HG03025 (cell line): ENCODE results near the gene ZNF25.
"Not testable (repeated sequence)": the region's sequence is repeated elsewhere in the genome, so short reads cannot be mapped to it uniquely, and the experiment has no call there.

Experiments
- ATAC-seq: cut with Tn5 transposase; IDR thresholded peaks from one replicate; pipeline ENCODE4 v1.9.1; 2021; ENCODE audit warnings: mild to moderate bottlenecking, moderate library complexity; ENCODE audit not compliant: unreplicated experiment, low FRiP score

The ZNF25 gene

GRCh38 chr10:37976091-37976879, at the start of gene ZNF25:
TSS of gene ZNF25 (minus strand) at chr10:37976647. CDS start at chr10:37971722, 4,925 bp downstream.
- ATAC-seq: peak; percentile 94

GRCh38 chr10:38025283-38025682, 48.8 kb upstream of the ZNF25 start:
- peak; percentile 94 for ATAC-seq

- ATAC-seq: not testable (repeated sequence)
These were observed 42.7 kb upstream of the ZNF25 start for GRCh38 chr10:38019124-38019523.

- ATAC-seq: no peak
These were observed 39.9 kb upstream of the ZNF25 start for GRCh38 chr10:38016354-38016753.

DNA sequence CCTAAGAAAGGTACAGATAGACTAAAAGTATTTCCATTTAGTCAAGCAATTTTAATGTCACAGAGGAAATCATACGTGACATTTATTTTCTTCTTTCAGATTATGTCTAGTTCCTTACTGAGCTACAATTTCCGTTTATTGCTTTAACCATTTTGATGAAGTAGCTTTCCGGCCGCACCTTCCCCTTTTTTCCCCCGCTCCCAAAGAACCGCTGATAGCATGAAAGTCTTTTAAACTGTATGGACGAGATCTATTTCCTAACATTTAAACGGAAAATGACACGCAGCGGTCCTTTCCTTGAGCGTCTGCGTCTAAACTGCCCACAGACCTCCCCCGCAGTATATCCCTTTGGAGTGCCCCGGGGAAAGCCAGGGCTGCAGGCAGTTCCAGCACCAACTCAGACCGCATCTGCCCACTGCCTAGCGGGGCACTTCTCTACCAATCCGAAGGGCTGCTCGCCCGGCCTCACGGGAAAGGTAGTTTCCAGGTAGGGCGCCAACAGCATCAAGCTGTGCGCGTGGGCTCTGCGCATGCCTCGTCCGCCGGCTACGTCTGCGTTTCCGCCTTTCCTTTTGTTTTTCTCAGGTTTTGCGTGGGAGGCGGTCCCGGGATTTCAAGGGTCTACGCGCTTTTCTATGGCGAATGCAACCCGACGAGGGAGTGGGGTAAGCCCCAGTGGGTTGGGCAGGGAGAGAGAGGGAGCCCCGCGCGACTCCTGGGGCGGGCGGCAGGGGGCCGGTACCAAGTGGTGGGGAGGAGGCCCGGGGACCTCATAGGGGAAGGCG, 33.9 kb upstream of the ZNF25 start, which contains the start of gene ZNF33A:
ZNF33A (plus strand) TSS at position 557 of the 785 bp plus-strand sequence. CDS start 1,667 bp downstream, outside the sequence.
- peak; percentile 91 for ATAC-seq

GRCh38 chr10:38007991-38008390, 31.5 kb upstream of the ZNF25 start:
- no peak for ATAC-seq

- no peak for ATAC-seq
These were observed 31.1 kb upstream of the ZNF25 start for GRCh38 chr10:38007551-38007950.

DNA sequence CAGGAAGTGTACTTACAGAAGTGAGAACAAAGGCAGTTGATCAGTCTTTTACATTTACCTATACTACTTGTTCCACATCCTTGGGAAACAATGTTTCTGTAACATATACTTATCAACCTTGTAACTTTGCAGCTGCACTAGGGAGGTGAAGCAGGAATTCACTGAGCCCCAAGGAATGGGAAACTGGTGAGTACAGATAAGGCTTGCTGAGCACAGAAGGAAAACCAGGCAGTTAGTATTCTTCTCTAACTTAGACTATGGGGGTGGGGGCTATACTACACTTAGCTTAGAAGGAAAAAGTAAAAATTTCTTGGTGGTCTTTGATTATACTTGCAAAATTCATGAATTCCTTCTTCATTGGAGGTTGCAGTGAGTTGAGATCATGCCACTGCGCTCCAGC, 27.1 kb upstream of the ZNF25 start:
- no peak for ATAC-seq

DNA sequence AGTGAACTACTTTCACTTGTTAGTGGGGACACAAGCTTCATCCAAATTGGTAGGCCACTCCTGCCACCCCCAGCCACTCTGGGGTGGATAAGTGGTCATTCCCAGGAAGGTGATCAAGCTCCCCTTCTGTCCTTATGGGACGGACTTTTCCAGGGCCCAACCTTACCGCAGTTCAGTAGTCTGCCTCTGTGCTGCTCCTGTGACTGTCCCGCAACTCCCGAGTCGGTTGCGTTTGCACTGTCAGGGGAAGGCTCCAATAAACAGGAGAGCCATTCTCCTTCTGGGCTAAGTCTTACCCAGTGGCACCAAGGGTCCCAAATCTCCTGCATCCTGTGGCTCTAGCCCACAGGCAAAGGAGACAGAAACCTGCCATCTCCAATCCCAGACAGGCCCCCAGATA, 26.6 kb upstream of the ZNF25 start:
- ATAC-seq: no peak

DNA sequence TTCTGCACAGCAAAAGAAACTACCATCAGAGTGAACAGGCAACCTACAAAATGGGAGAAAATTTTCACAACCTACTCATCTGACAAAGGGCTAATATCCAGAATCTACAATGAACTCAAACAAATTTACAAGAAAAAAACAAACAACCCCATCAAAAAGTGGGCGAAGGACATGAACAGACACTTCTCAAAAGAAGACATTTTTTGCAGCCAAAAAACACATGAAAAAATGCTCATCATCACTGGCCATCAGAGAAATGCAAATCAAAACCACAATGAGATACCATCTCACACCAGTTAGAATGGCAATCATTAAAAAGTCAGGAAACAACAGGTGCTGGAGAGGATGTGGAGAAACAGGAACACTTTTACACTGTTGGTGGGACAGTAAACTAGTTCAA, 24.0 kb upstream of the ZNF25 start:
- not testable (repeated sequence) for ATAC-seq

GRCh38 chr10:37998920-37999319, 22.5 kb upstream of the ZNF25 start:
- ATAC-seq: not testable (repeated sequence)

GRCh38 chr10:37992083-37992482, 15.6 kb upstream of the ZNF25 start:
- ATAC-seq: no peak

GRCh38 chr10:37991655-37992054, 15.2 kb upstream of the ZNF25 start:
- ATAC-seq: no peak

GRCh38 chr10:37976880-37977203, 395 bp upstream of the ZNF25 start:
- ATAC-seq: no peak

DNA sequence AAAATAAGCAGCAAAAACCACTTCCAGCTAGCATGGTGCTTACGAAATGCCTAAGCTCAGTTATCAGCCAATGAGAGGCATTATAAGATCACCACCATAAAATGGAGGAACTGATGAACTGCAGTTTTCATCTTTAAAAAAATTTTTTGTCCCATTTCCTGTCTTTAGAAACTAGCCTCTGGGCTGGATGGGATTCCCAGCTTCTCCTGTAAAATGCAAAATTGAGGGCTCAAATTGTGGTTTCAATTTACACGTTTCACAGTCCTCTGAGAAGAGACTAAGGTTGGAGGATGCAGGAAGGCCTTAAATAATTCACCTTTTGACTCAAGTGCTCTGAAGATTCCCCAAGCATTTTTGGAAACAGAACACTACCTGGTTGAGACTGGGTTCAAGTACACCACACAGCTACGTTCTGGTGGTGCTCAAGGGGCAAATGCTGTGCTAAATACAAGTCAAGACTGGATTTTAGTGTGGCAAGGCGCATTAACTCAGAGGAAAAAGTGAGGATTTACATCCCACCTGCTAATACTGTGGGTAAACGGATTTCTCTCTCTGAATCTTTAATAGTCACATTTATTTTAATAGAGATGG, 951 bp downstream of the ZNF25 start:
- ATAC-seq: no peak

DNA sequence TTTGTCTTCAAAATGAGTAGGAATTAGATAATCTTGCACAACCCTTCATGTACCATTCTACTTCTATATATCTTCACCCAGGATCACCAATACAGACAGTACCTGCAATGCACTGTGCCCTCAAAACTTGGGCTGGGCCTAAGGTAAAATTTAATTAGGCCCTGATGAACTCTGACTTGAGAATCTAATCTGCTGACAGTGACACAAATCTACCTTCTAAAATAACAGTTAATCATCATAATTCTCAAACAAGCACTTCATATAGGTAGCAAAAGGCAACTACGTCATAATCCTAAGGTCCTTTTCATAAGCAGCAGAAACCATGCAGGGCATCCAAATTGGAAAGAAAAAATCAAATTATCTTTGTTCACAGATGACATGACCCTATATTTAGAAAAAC, 4.1 kb downstream of the ZNF25 start:
- ATAC-seq: no peak

DNA sequence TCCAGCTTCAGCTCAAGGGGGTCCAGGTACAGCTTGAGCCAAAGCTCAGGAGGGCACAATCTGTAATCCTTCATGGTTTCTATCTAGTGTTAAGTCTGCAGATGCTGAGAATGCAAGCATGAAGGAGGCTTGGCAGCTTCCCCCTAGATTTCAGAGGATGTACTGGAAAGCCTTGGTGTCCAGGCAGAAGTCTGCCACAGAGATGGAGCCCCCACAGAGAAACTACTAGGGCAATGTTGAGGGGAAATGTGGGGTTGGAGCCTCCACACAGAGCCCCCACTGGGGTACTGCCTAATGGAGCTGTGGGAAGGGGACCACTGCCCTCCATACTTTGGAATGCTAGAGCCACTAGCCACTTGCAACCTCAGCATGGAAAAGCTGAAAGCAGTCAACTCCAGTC, 11.4 kb downstream of the ZNF25 start:
- no peak for ATAC-seq

DNA sequence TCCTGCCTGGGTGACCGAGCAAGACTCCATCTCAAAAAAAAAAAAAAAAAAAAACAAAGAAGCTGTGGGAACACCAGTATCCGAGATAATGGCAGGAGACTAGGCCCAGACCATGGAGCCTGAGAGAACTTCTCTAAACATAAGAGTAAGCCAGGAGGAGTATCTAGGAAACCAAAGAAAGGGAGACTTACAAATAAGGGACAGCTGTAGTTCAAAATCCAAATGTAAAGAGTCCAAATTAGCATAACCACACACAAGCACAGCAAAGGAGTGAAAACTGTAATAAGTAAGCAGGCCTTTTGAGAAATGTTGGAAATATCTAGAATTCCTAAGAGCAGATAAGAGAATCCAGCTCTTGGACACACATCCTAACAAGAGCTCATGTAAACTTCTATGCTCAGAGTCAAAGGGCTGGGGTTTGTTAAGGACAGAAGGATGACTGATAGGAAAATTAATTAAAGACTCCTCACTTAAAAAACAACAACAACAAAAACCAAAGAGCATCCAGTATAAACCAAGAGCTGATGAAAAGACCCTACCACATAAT, 15.8 kb downstream of the ZNF25 start:
- no peak for ATAC-seq

DNA sequence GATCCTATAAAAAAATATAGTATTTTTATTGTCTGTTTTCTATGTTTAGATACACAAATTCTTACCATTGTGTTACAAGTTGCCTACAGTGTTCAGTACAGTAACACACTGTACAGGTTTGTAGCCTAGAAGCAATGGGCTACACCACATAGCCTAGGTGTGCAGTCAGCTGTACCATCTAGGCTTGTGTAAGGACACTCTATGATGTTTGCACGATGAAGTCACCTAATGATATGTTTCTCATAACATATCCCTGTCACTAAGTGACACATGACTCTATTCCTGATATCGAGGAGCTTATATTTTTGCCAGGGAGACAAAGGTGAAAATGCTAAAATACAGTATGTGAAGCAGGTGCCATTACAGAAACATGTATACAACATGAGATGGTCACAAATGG, 18.6 kb downstream of the ZNF25 start:
- no peak for ATAC-seq

DNA sequence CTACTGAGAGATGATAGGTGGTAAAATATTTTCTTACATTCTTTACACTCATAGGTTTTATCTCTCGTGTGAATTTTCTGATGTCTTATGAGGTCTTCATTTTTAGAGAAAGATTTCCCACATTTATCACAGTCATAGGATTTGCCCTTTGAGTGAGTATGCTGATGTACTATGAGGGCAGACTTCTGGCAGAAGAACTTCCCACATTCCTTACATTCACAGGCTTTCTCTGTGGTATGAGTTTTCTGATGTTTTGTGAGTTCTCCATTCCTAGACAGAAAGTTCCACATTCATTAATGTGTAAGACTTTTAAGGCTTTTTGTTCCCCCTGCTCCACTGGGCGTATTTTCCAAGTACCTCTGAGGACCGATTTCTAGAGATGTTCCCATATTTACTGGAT, 23.5 kb downstream of the ZNF25 start:
- no peak for ATAC-seq
